Measurements from ENCODE around the gene UBFD1.
"Not testable (repeated sequence)": the region's sequence is repeated elsewhere in the genome, so short reads cannot be mapped to it uniquely, and the experiment has no call there.

UBFD1 gene

GRCh38 chr16:23527961-23528643, 29.4 kb upstream of the UBFD1 start:
- no peak for DNase-seq

GRCh38 chr16:23528644-23529310, 28.8 kb upstream of the UBFD1 start:
- DNase-seq, result no peak

- DNase-seq, result no peak
Observed at GRCh38 chr16:23530062-23530461, 27.5 kb upstream of the UBFD1 start.

GRCh38 chr16:23532448-23532847, 25.1 kb upstream of the UBFD1 start:
- no peak for DNase-seq

- DNase-seq, result no peak
Observed at GRCh38 chr16:23534868-23535860, 22.4 kb upstream of the UBFD1 start.

GRCh38 chr16:23535901-23536300, 21.6 kb upstream of the UBFD1 start:
- no peak for DNase-seq

GRCh38 chr16:23537390-23537789, 20.1 kb upstream of the UBFD1 start:
- DNase-seq, result no peak

GRCh38 chr16:23538919-23539278, 18.6 kb upstream of the UBFD1 start:
- DNase-seq, result no peak

- DNase-seq, result no peak
Observed at GRCh38 chr16:23539984-23540816, 17.3 kb upstream of the UBFD1 start.

GRCh38 chr16:23540817-23541178, 16.7 kb upstream of the UBFD1 start:
- not testable (repeated sequence) for DNase-seq

GRCh38 chr16:23544436-23544835, 13.1 kb upstream of the UBFD1 start:
- no peak for DNase-seq

- no peak for DNase-seq
Observed at GRCh38 chr16:23549938-23550337, 7.6 kb upstream of the UBFD1 start.

- no peak for DNase-seq
Observed at GRCh38 chr16:23552161-23552560, 5.4 kb upstream of the UBFD1 start.

GRCh38 chr16:23554536-23554935, 3.0 kb upstream of the UBFD1 start:
- no peak for DNase-seq

- no peak for DNase-seq
Observed at GRCh38 chr16:23557779-23558702, 514 bp downstream of the UBFD1 start.

GRCh38 chr16:23561586-23561985, 4.1 kb downstream of the UBFD1 start:
- no peak for DNase-seq

- no peak for DNase-seq
Observed at GRCh38 chr16:23562505-23562904, 5.0 kb downstream of the UBFD1 start.

- no peak for DNase-seq
Observed at GRCh38 chr16:23563186-23563585, 5.7 kb downstream of the UBFD1 start.

- DNase-seq, result no peak
Observed at GRCh38 chr16:23564575-23565363, 7.2 kb downstream of the UBFD1 start.

- DNase-seq, result no peak
Observed at GRCh38 chr16:23566724-23567123, 9.2 kb downstream of the UBFD1 start.

GRCh38 chr16:23567602-23568001, 10.1 kb downstream of the UBFD1 start:
- no peak for DNase-seq
